ENCODE results near the gene PDGFB. TPM values are rescaled to one million over a fixed set of nuclear protein-coding genes. Genes with fewer than 3 reads are reported as not detected.

Gene PDGFB
- total and polyA plus RNA-seq, 8 donors: 2.7 to 12.1 (median 4.4) TPM

Other genes with a start within 250 kb of the PDGFB start
- gene APOBEC3C, start 230.7 kb downstream of the PDGFB start, total RNA-seq: 10 to 100 TPM in 1 of 6 donors, 1 to 10 TPM in 5; 2.5 to 12.0 (median 4.2) TPM
- 1 to 10 TPM; 5.3 to 7.9 TPM for gene APOBEC3C, start 230.7 kb downstream of the PDGFB start, polyA plus RNA-seq
- gene APOBEC3D, start 223.9 kb downstream of the PDGFB start, total RNA-seq: 1 to 10 TPM in 2 of 6 donors, under 1 TPM in 3, not detected in 1; 0.37 to 1.6 (median 0.66) TPM
- gene APOBEC3D, start 223.9 kb downstream of the PDGFB start, polyA plus RNA-seq: 1 to 10 TPM in 1 of 2 donors, under 1 TPM in 1; 0.63 to 1.6 TPM
- 1 to 10 TPM; 1.7 to 8.6 (median 3.1) TPM for gene APOBEC3F, start 204.1 kb downstream of the PDGFB start, total RNA-seq
- 1 to 10 TPM; 4.2 to 6.9 TPM for gene APOBEC3F, start 204.1 kb downstream of the PDGFB start, polyA plus RNA-seq
- 1 to 10 TPM in 5 of 6 donors, under 1 TPM in 1; 0.94 to 5.3 (median 2.5) TPM for gene APOBEC3G, start 167.7 kb downstream of the PDGFB start, total RNA-seq
- gene APOBEC3G, start 167.7 kb downstream of the PDGFB start, polyA plus RNA-seq: 1 to 10 TPM; 2.7 to 4.4 TPM
- gene APOBEC3H, start 147.7 kb downstream of the PDGFB start, total RNA-seq: under 1 TPM in 2 of 6 donors, not detected in 4; 0.17 to 0.21 TPM
- gene APOBEC3H, start 147.7 kb downstream of the PDGFB start, polyA plus RNA-seq: under 1 TPM; 0.14 to 0.15 TPM
- gene CBX7, start 92.3 kb downstream of the PDGFB start, total RNA-seq: 10 to 100 TPM; 17.2 to 28.8 (median 22.3) TPM
- gene CBX7, start 92.3 kb downstream of the PDGFB start, polyA plus RNA-seq: 10 to 100 TPM; 28.7 to 44.0 TPM
- gene RPL3, start 74.6 kb upstream of the PDGFB start, total RNA-seq: 1,000 to 10,000 TPM; 1,199 to 2,601 (median 1,706) TPM
- gene RPL3, start 74.6 kb upstream of the PDGFB start, polyA plus RNA-seq: 1,000 to 10,000 TPM; 1,506 to 2,659 TPM
- 10 to 100 TPM; 12.2 to 26.8 (median 15.7) TPM for gene SYNGR1, start 105.0 kb upstream of the PDGFB start, total RNA-seq
- gene SYNGR1, start 105.0 kb upstream of the PDGFB start, polyA plus RNA-seq: 10 to 100 TPM; 18.0 to 19.3 TPM
- gene TAB1, start 154.8 kb upstream of the PDGFB start, total RNA-seq: 10 to 100 TPM in 5 of 6 donors, 1 to 10 TPM in 1; 8.4 to 16.9 (median 15.1) TPM
- 10 to 100 TPM; 13.5 to 16.7 TPM for gene TAB1, start 154.8 kb upstream of the PDGFB start, polyA plus RNA-seq
- 1 to 10 TPM; 1.6 to 4.2 (median 2.5) TPM for gene MGAT3, start 212.0 kb upstream of the PDGFB start, total RNA-seq
- 1 to 10 TPM; 1.5 to 1.9 TPM for gene MGAT3, start 212.0 kb upstream of the PDGFB start, polyA plus RNA-seq